Brain microvascular endothelial cell (primary cell): ENCODE measurements around the gene CYB561D1.

Experiments
- DNase-seq: peaks from one replicate; pipeline ENCODE4 v3.0.0-alpha.2; 2020
- H3K27ac ChIP-seq: fragments of 250-450 bp; sonication (Bioruptor Pico); 2 replicates; pipeline ENCODE4 v1.5.1; 2020; ENCODE audit warnings: mild to moderate bottlenecking, moderate library complexity
- H3K27me3 ChIP-seq: fragments of 250-450 bp; sonication (Bioruptor Pico); replicated peaks from 2 replicates; pipeline ENCODE4 v1.5.1; 2020; ENCODE audit warnings: mild to moderate bottlenecking
- H3K36me3 ChIP-seq: fragments of 250-450 bp; sonication (Bioruptor Pico); replicated peaks from 2 replicates; pipeline ENCODE4 v1.5.1; 2020; ENCODE audit warnings: mild to moderate bottlenecking
- H3K4me3 ChIP-seq: 2 replicates; pipeline ENCODE4 v1.5.1; 2011; ENCODE audit warnings: low read depth, mild to moderate bottlenecking, control low read depth, low read length, moderate library complexity
- in situ Hi-C: cut with HindIII; loops from 2 replicates; pipeline ENCODE4 v1.10.0; 2017; ENCODE audit warnings: low sequenced_read_pairs, low pct_ligation_motif_present
- TF ChIP-seq, protein P1 (sequence below): IDR thresholded peaks from 2 replicates; pipeline ENCODE4 v1.5.1; 2011; ENCODE audit warnings: low read depth, mild to moderate bottlenecking, moderate library complexity, low read length, control low read depth, inconsistent platforms; ENCODE audit errors: missing control alignments

CYB561D1 gene

DNA sequence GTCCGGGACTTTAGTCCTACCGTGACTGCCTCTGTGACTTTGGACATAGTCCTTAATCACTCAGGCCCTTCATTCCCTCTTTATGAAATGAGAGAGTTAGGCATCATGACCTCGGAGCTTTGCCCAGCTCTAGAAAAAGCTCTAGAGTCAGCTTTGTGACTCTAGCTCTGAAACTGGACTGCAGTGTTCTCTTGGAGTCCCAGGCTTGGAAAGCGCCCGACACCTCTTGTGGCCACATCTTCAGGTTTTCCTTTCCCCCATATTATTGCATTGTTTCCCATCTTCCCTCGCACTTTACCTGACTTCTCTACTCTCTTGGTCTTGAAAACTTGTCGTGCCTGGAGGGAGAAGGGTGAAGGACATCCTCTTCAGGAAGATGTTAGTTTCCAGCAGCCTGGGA lies 28.1 kb downstream of the CYB561D1 start:
- in situ Hi-C loops, result no loop called here
- no peak for DNase-seq
- no peaks in the 10 kb centered on the region for H3K36me3 ChIP-seq
- H3K27me3 ChIP-seq, result peaks cover 17% of the 10 kb centered on the region
- no peak overlapping the region for H3K27ac ChIP-seq
- TF ChIP-seq, protein P1, sequence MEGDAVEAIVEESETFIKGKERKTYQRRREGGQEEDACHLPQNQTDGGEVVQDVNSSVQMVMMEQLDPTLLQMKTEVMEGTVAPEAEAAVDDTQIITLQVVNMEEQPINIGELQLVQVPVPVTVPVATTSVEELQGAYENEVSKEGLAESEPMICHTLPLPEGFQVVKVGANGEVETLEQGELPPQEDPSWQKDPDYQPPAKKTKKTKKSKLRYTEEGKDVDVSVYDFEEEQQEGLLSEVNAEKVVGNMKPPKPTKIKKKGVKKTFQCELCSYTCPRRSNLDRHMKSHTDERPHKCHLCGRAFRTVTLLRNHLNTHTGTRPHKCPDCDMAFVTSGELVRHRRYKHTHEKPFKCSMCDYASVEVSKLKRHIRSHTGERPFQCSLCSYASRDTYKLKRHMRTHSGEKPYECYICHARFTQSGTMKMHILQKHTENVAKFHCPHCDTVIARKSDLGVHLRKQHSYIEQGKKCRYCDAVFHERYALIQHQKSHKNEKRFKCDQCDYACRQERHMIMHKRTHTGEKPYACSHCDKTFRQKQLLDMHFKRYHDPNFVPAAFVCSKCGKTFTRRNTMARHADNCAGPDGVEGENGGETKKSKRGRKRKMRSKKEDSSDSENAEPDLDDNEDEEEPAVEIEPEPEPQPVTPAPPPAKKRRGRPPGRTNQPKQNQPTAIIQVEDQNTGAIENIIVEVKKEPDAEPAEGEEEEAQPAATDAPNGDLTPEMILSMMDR, result no peak
- no peak overlapping the region for H3K4me3 ChIP-seq

DNA sequence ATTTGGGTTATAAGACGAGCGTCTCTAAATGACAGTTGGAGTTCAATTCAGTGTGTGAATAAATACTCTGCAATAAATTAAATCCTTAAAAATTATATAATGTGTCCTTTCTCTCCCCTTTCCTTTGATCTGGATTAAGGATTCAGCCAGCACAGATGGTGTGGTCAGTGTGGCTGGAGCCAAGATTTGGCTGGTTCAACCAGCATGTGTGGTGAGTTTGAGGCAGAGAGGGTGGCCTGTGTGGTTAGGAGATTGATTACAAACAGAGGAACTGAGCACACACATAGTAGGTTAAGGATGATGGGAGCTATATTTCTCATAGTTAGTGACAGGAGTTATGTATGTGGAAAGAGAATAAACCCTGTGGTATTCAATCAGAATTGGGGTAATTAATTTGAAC lies 29.8 kb downstream of the CYB561D1 start:
- Histone ChIP-seq H3K4me3 (no peak overlapping the region), H3K27ac (no peak overlapping the region), H3K27me3 (peaks cover 19% of the 10 kb centered on the region), H3K36me3 (no peaks in the 10 kb centered on the region)
- TF ChIP-seq, protein P1, result no peak
- no peak for DNase-seq
- in situ Hi-C loops, result no loop called here

DNA sequence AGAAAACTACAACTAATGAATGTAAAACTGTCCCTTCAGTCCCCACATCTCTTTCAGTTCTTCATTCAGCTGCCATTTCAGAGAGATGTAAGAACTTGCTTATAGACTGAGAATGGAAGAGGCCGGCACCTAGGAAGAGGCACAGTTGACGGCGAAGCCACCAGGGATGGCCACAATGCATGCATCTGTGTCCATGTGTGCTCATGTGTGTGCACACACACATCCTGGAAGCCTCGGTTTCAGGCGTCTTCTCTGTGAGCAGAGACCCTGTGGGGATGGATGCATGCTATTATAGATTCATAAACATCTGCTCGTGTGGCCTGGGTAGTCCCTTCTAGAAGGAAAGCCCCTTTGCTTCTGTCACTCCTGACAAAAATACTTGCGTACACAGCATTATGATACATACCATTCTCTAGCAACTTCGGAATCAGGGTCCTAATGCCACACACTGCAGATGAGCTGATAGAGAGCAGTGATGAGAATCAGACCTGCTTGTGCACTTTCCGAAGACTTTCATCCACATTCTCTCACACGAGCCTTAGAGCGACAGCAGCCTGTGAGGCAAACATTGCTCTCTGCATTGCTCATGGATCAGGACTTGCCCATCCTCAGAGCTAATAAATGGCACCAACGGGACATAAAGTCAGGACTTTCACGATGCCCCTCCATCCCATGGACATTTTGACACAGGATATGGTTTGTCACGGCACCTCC lies 33.4 kb downstream of the CYB561D1 start:
- DNase-seq, result no peak
- Histone ChIP-seq H3K27ac (no peak overlapping the region), H3K27me3 (peaks cover 5% of the 10 kb centered on the region), H3K4me3 (no peak overlapping the region), H3K36me3 (no peaks in the 10 kb centered on the region)
- TF ChIP-seq, protein P1, result no peak
- in situ Hi-C loops, result no loop called here

DNA sequence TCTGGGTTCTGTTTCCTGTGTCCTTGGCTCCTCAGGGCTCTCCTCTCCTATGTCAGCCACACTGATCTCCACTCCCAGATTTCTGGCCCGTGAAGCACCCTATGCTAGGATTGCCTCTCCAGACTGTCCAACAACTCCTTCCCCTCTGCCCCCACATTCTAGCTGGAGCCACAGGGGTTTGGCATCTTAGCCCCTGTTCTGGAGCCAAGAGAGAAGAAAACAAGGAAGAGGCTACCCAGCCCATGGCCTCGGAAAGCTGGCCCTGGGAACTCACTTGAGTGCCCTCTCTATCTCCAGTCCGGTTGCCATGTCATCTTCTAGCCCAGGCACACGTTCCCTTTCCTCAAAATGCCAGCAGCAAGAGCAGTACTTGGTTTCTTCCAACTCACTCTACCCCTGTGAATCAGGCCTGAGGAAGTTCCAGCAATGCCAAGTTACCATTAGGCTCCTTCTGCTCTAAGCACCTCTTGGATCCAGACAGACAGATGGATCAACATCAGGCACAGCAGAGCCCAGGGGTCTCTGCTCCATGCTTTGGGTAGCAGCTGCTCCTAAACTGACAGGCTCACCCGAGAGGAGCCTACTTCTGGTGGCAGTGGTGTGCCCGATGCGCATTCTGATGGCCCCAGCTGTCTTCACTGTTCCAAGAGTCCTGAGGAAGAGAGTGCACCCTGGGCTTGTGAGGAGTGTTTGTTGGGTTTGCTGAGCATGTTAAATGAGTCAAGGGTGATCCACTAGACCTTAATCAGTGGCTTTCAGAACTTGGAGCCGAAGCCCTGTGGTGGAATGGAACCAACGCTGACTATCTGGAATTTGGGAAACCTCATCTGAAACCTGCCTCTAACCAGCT lies 34.2 kb downstream of the CYB561D1 start:
- TF ChIP-seq, protein P1, result no peak
- Histone ChIP-seq H3K36me3 (no peaks in the 10 kb centered on the region), H3K27me3 (peaks cover 5% of the 10 kb centered on the region), H3K4me3 (no peak overlapping the region), H3K27ac (no peak overlapping the region)
- in situ Hi-C loops, result no loop called here
- no peak for DNase-seq

DNA sequence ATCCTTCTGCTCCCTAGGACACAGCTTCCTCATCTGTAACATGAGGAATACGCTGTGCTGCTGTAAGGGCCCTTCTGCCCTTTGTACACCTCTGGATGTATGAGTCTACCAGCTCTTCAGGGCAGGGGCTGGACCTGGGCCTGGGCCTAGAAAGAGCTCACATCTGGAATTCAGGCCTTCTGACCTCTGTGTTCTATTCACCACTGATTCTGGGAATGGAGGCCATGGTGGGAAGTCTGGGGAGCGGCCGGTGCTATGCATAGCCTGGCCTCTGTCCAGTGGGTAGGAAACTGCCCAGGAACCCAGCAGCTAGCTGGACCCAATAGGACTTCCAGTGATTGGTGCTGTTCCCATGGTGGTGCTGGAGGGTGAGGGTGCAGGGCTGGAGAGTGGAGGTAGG lies 34.8 kb downstream of the CYB561D1 start:
- no peaks in the 10 kb centered on the region for H3K36me3 ChIP-seq
- in situ Hi-C loops, result no loop called here
- no peak for DNase-seq
- H3K27ac ChIP-seq, result no peak overlapping the region
- peaks cover 5% of the 10 kb centered on the region for H3K27me3 ChIP-seq
- TF ChIP-seq, protein P1, result no peak
- no peak overlapping the region for H3K4me3 ChIP-seq
